GM12864 (cell line): ENCODE data around the gene CASR.

Source experiments
- DNase-seq: peaks from one replicate; pipeline ENCODE4 v3.0.0-alpha.2; 2011; ENCODE audit warnings: low read depth
- H3K4me3 ChIP-seq: 2 replicates; pipeline ENCODE4 v1.5.1; 2011; ENCODE audit warnings: mild to moderate bottlenecking, low read depth, low read length, control low read depth
- CTCF ChIP-seq: IDR thresholded peaks from 2 replicates; pipeline ENCODE4 v1.5.1; 2011; ENCODE audit warnings: low read depth, mild to moderate bottlenecking, moderate library complexity, low read length, control low read depth, inconsistent platforms; ENCODE audit errors: missing control alignments

Gene CASR

GRCh38 chr3:122283796-122284445 is 100.5 kb downstream of the CASR start:
- H3K4me3 ChIP-seq, result no peak overlapping the region
- DNase-seq, result no peak
- TF ChIP-seq CTCF, result no peak

GRCh38 chr3:122284486-122284885 is 101.0 kb downstream of the CASR start:
- H3K4me3 ChIP-seq, result no peak overlapping the region
- DNase-seq, result no peak
- no peak for TF ChIP-seq CTCF

GRCh38 chr3:122294359-122294758 is 110.9 kb downstream of the CASR start:
- no peak overlapping the region for H3K4me3 ChIP-seq
- no peak for TF ChIP-seq CTCF
- DNase-seq, result no peak

- H3K4me3 ChIP-seq, result no peak overlapping the region
- no peak for TF ChIP-seq CTCF
- no peak for DNase-seq
Measured at GRCh38 chr3:122295266-122296062, 112.0 kb downstream of the CASR start.

GRCh38 chr3:122298239-122298638 is 114.8 kb downstream of the CASR start:
- DNase-seq, result peak; percentile 63
- no peak overlapping the region for H3K4me3 ChIP-seq
- TF ChIP-seq CTCF, result peak; percentile 48

- no peak overlapping the region for H3K4me3 ChIP-seq
- no peak for TF ChIP-seq CTCF
- DNase-seq, result no peak
Measured at GRCh38 chr3:122299215-122299614, 115.7 kb downstream of the CASR start.

GRCh38 chr3:122299872-122300460 is 116.5 kb downstream of the CASR start:
- TF ChIP-seq CTCF, result peak; percentile 64
- no peak for DNase-seq
- no peak overlapping the region for H3K4me3 ChIP-seq
